ENCODE results near the gene CHGA. TPM values are rescaled to one million over a fixed set of nuclear protein-coding genes. Genes with fewer than 3 reads are reported as not detected.

The CHGA gene
- total RNA-seq, 1 donor from 2014 or later = 5.4 TPM

- H3K9me3 ChIP-seq = no peaks in the 10 kb centered on the region
- TF ChIP-seq POLR2AphosphoS5 (IDR thresholded peaks at IDR 0.05; ENCODE audit: insufficient read depth in 1 of 2, low read depth in 1 of 2) (no peak), CTCF (IDR thresholded peaks at IDR 0.05) (no peak), POLR2A (IDR thresholded peaks at IDR 0.05) (no peak)
- intact Hi-C loops (cut with DNase I) = no loop called here
Observed at GRCh38 chr14:92926931-92927330, 4.0 kb downstream of the CHGA start.

GRCh38 chr14:92927349-92928257 lies 4.7 kb downstream of the CHGA start:
- no peaks in the 10 kb centered on the region for H3K36me3 ChIP-seq
- H3K9me3 ChIP-seq = no peaks in the 10 kb centered on the region
- no peak for TF ChIP-seq CTCF (IDR thresholded peaks at IDR 0.05)
- no peak for TF ChIP-seq POLR2AphosphoS5 (IDR thresholded peaks at IDR 0.05; ENCODE audit: insufficient read depth in 1 of 2, low read depth in 1 of 2)
- no peak for TF ChIP-seq POLR2A (IDR thresholded peaks at IDR 0.05)
- H3K4me1 ChIP-seq = peaks cover 5% of the 10 kb centered on the region
- no peaks in the 10 kb centered on the region for H3K27me3 ChIP-seq
- H3K27ac ChIP-seq = no peak overlapping the region
- intact Hi-C loops (cut with DNase I) = no loop called here
- DNase-seq (ENCODE audit: extremely low spot score in 2 of 2) = no peak
- no peak overlapping the region for H3K4me3 ChIP-seq

More at GRCh38 chr14:92926931-92927330, 4.0 kb downstream of the CHGA start:
- H3K27me3 ChIP-seq = no peaks in the 10 kb centered on the region
- DNase-seq (ENCODE audit: extremely low spot score in 2 of 2) = no peak
- no peak overlapping the region for H3K27ac ChIP-seq
- H3K36me3 ChIP-seq = no peaks in the 10 kb centered on the region
- peaks cover 5% of the 10 kb centered on the region for H3K4me1 ChIP-seq
- no peak overlapping the region for H3K4me3 ChIP-seq

- intact Hi-C loops (cut with DNase I) = no loop called here
- no peaks in the 10 kb centered on the region for H3K9me3 ChIP-seq
- DNase-seq (ENCODE audit: extremely low spot score in 2 of 2) = no peak
- no peak overlapping the region for H3K4me3 ChIP-seq
- no peak for TF ChIP-seq POLR2AphosphoS5 (IDR thresholded peaks at IDR 0.05; ENCODE audit: insufficient read depth in 1 of 2, low read depth in 1 of 2)
- no peak for TF ChIP-seq CTCF (IDR thresholded peaks at IDR 0.05)
- TF ChIP-seq POLR2A (IDR thresholded peaks at IDR 0.05) = no peak
- no peak overlapping the region for H3K27ac ChIP-seq
- no peaks in the 10 kb centered on the region for H3K36me3 ChIP-seq
- H3K27me3 ChIP-seq = no peaks in the 10 kb centered on the region
- peaks cover 5% of the 10 kb centered on the region for H3K4me1 ChIP-seq
Observed at GRCh38 chr14:92928258-92928629, 5.3 kb downstream of the CHGA start.

- Histone ChIP-seq H3K27ac (no peak overlapping the region), H3K4me3 (no peak overlapping the region), H3K27me3 (no peaks in the 10 kb centered on the region), H3K36me3 (no peaks in the 10 kb centered on the region), H3K9me3 (no peaks in the 10 kb centered on the region), H3K4me1 (peaks cover 5% of the 10 kb centered on the region)
- intact Hi-C loops (cut with DNase I) = no loop called here
- no peak for DNase-seq (ENCODE audit: extremely low spot score in 2 of 2)
- no peak for TF ChIP-seq CTCF (IDR thresholded peaks at IDR 0.05)
- TF ChIP-seq POLR2AphosphoS5 (IDR thresholded peaks at IDR 0.05; ENCODE audit: insufficient read depth in 1 of 2, low read depth in 1 of 2) = no peak
- no peak for TF ChIP-seq POLR2A (IDR thresholded peaks at IDR 0.05)
Observed at GRCh38 chr14:92928961-92929688, 6.2 kb downstream of the CHGA start.
